Stimulated activated CD8-positive, alpha-beta memory T cell treated with anti-CD3 and anti-CD28 coated beads, Interleukin-12 subunit alpha, Interleukin-12 subunit beta, amount 100 ng/mL, for 24 hours (primary cell): ENCODE data around the gene CAMSAP1.

ENCODE experiments used
- DNase-seq: peaks from one replicate; pipeline ENCODE4 v3.0.0-alpha.2; 2020; ENCODE audit errors: extremely low read depth

CAMSAP1 gene

GRCh38 chr9:135791431-135792267 lies 115.7 kb downstream of the CAMSAP1 start:
- no peak for DNase-seq

GRCh38 chr9:135790850-135791249 lies 116.5 kb downstream of the CAMSAP1 start:
- DNase-seq = no peak

DNA sequence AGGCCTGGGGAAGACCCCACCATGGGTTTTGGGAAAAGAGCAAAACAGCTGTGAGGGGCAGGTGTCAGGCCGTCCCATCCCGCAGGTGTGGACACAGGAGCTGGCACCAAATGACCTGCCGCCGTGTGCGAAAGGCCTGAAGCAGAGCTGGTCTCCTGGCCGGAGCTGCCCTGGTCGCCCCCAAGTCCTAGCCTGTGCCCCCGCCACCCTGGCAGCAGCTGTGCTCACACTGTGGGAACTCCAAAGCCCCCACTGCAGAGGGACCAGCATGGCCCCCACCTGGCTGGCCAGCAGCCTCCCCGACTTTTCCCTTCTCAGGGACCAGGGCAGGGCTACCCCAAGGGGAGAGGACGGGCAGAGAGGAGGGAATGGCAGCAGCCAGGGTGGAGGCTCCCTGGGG lies 117.0 kb downstream of the CAMSAP1 start:
- DNase-seq = no peak

- DNase-seq = no peak
Observed at GRCh38 chr9:135789838-135790291, 117.5 kb downstream of the CAMSAP1 start.

DNA sequence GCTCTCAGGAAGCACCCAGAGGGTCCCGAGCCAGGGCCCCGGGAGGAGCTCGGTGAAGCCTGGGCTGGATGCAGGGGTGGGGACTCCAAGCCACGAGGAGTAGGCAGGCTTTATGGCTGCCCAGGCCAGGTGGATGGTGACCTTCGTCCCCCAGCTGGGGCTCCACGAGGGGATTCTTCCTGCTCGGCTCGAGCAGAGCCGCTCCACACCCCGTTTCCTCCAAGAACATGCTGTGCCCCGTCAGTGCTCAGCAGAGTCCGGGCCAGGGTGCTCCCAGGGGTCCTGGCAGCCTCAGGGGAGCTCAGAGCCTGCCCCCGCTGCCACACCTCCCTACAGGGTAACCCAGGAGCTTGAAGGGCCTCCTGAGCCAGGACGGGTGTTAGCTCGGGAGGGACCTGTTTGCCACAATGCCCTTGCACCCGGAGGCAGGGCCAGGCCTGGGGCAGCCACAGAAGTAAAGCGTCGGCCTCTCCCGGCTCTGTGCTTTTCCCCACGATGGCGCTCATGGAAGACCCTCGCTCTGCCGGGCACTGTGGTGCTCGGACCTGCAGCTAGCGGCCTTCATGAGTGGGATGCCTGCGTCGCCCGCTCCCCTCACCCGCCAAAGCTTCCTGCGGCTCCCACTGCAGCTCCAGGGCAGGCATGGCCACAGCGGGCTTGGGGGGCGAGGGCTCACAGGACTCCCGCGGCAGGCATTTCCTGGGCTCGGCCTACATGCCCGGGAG lies 118.6 kb downstream of the CAMSAP1 start:
- DNase-seq = no peak

DNA sequence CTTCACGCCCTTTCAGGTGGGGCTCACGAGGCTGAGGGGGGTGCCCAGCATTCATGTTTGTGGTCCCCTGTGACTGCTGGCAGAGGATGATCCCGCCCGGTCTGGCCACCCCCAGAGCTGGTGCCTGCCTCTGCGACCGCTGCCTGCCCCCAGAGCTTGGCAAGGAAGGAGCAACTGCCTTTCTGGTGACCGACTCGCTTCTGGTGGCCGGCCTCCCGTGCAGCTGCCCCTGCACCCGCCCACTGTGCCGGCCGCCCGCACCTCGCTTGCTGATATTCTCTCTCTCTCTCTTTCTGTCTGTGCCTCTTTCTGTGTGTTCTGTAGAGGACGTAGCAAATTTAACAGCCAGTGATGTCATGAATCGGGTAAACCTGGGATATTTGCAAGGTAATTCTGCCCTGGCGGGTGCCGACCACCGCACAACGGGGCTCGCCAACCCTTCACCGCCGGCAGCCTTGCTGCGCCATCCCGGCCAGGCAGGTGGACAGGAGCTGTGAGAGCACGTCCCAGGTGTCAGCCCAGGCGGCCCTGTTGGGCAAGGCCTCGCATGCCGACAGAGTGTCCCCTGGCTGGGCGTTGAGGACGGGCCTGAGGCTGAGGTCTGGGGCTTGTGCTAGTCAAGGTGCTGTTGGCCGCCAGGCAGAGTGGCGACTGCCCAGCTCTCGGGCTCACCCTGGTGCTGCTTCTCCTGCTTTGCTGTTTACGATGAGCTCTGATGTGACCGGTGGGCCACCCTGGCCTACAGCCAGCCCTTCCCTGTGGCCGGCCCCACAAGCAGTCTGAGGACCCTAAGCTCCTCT lies 119.4 kb downstream of the CAMSAP1 start:
- DNase-seq = no peak

DNA sequence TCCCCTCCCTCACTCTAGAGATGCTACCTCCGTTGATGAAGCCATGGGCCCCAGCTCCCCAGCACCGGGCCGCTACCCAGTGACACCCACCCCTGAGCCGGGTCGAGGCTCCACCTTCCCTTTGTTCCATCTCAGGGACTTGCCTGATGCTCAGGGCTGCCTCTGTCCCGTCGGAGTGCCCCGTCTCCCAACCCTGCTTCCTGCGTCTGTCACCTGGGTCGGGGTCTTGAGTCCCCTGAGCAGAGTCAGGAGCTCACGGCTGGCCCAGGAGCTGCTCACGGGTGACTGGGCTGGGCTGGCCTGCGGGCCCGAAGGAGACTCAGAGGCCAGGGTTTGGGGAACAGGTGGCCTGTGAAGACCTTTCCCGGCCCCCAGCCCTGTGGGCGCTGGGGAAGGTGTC lies 120.0 kb downstream of the CAMSAP1 start:
- no peak for DNase-seq

DNA sequence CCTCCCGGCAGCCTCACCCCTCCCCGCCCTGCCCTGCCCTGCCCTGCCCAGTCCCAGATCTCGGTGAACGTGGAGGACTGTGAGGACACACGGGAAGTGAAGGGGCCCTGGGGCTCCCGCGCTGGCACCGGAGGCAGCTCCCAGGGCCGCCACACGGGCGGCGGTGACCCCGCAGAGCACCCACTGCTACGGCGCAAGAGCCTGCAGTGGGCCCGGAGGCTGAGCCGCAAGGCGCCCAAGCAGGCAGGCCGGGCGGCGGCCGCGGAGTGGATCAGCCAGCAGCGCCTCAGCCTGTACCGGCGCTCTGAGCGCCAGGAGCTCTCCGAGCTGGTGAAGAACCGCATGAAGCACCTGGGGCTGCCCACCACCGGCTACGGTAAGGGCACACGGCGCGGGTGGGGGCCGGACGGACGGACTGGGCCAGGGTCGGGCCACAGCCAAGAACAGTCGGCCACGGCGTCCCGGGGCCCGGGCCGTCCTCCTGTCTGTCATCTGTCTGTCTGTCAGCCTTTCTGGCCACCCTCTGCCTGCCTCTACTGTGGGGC lies 121.1 kb downstream of the CAMSAP1 start:
- DNase-seq = no peak

DNA sequence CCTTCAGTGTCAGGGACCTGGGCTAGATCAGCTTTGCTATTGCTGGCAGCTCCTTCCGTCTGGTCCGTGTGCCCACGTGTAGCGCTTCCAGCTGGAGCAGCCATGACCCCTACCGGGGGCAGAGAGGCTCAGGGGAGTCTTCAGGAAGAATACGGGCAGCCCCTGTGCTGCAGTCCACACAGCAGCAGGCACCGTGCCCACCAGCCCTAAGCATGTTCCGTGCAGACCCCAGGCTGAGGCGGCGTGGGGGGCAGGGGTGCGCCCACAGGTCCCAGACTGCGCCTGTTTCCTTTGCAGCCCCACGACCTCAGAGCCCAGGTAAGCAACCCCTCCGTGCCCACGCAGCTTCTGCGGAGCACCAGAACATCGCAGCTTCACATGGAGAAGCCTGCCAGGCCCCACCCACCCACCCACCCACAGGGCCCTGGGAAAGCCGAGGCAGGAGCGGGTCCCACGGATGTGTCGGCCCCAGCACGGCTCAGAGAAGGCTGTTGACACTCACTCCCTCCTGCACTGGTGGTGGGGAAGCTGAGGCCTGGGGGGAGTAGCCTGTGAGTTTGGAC lies 122.3 kb downstream of the CAMSAP1 start:
- no peak for DNase-seq

DNA sequence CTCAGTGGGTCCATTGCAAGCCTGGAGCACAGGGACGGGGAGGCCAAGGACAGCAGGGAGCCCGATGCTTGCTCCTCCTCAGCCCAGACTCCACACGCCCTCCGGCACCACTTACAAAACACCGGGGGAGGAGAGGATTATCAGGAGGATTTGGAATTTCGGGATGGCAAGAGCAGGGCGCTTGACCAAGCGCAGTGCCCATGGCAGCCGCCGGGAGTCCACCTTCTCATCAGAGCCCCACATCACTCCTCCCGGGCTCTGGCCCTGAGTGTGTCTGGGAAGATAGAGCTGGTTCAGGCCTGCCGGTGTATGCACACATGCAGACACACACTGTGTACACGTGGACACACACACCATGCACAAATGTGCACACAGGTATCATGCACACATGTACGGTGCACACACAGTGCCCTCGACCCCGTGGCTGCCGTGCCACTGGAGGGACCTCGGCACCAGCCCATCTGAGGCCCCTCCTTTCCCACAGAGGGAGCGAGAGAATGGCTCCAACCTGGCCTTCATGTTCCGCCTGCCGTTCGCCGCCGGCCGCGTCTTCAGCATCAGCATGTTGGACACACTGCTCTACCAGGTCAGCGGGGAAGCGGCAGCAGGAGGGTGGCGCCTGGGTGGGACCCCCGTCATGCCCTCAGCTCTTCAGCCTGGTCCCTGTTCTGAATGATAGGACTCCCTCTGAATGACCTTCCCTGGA lies 123.7 kb downstream of the CAMSAP1 start:
- no peak for DNase-seq

DNA sequence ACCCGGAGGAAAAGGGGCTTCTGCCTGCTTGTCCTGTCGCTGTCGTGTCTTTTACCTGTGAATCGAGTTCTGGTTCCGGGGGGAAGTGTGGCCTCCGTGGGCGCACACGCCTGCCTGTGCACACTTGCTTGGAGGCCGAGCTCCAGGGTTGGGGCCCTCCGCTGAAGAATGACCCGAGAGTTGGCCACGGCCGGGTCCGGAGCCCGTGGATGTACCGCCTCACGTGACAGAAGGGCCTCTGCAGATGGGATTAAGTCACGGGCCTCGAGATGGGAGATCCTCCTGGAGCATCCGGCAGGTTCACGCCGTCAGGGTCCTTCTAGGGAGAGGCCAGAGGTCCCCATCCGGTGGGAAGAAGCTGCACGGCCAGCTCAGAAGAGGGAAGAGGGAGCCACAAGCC lies 124.4 kb downstream of the CAMSAP1 start:
- DNase-seq = no peak

- no peak for DNase-seq
Observed at GRCh38 chr9:135780626-135781025, 126.7 kb downstream of the CAMSAP1 start.

DNA sequence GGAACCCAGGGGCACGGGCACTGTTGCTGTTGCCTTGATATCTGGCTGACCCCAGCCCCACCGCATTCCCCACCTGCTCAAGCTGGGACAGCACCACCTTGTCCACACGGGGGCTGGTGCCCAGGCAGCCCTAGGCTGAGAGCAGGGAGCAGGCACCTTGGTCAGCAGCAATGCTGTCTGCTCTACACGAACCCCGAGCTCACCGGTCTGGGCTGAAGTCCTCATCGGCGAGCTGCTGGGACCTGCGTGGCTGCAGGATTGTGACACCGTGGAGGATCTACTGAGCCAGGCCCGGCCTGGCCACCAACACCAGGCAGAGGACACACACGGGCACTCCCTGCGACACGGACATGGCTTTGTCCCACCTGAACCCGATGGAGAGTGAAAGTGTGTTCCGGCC lies 127.3 kb downstream of the CAMSAP1 start:
- no peak for DNase-seq

DNA sequence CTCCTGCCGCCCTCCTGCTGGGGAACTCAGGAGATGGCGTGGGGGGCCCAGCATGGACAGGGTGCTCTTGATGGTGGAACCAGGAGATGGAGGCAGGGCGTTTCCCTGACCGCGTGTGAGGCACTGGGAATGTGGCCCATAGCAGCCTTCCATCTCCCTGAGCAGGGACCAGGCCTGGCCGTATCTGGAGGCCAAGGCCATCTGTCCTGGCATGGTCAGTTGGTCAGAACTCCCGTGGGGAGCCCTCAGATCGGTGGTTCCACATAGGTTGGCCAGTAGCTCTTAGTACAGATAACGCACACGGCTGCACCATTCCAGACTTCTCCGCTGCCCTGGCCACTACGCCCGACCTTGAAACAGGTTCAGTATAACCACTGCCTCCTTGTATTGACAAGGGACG lies 127.8 kb downstream of the CAMSAP1 start:
- no peak for DNase-seq

DNA sequence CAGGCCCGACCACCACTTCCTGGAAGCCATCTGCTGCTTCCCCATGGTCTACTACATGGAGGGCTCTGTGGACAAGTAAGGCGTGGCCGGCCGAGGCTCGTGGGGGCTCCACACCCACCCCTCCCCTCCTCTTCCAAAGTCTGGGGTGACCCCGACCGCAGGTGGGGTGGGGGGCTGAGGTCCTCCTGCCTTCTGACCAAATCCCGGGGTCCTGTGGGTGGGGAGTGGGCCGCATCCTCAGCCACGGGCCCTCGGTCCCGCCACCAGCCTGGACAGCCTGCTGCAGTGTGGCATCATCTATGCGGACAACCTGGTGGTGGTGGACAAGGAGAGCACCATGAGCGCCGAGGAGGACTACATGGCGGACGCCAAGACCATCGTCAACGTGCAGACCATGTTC lies 128.9 kb downstream of the CAMSAP1 start:
- DNase-seq = no peak

GRCh38 chr9:135777623-135778177 lies 129.6 kb downstream of the CAMSAP1 start:
- DNase-seq = no peak

- no peak for DNase-seq
Observed at GRCh38 chr9:135776893-135777622, 130.3 kb downstream of the CAMSAP1 start.

DNA sequence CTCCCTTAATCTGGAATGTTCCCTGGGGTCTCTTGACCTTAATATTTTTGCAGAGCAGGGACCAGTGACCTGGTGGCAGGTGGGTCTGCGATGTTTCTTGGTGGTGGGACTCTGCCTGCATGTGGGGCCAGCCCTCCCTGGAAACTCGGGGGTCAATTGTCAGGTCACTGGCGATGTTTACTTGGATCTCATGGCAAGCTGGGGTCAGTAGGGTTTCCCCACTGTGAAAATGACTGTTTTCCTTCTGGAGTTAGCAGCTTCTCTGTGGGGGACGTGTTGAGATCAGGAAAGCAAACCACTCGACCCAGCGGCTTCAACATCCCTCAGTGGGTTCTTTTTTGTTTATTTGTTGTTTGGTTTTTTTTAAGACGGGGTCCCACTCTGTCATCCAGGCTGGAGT lies 131.4 kb downstream of the CAMSAP1 start:
- DNase-seq = no peak

GRCh38 chr9:135774794-135775525 lies 132.4 kb downstream of the CAMSAP1 start:
- DNase-seq = no peak
